ENCODE results near the gene LDLRAD3. TPM values are rescaled to one million over a fixed set of nuclear protein-coding genes. Genes with fewer than 3 reads are reported as not detected.

The LDLRAD3 gene
- total RNA-seq, 1 experiment from 2014 or later = 15.3 TPM

GRCh38 chr11:35950082-35950481 lies 6.2 kb downstream of the LDLRAD3 start:
- H3F3A ChIP-seq (ENCODE audit: low read length, unreplicated experiment) = peaks cover 3% of the 10 kb centered on the region
- H3K36me3 ChIP-seq (ENCODE audit: low read depth, low read length) = no peaks in the 10 kb centered on the region
- H3K79me2 ChIP-seq (ENCODE audit: low read length) = peaks cover 94% of the 10 kb centered on the region
- no peaks in the 10 kb centered on the region for H3K9me3 ChIP-seq (ENCODE audit: low read length)
- no peaks in the 10 kb centered on the region for H3K9me2 ChIP-seq (replicated peaks; ENCODE audit: low read length)
- DNase-seq = peak; percentile 82
- peak; percentile 70 for ATAC-seq
- no peak overlapping the region; the same call in 1 of the 2 replicates for H2AFZ ChIP-seq (ENCODE audit: low read length)
- peak overlapping the region; percentile 95 for H3K27ac ChIP-seq (ENCODE audit: low read length)
- peak overlapping the region; percentile 64 for H3K9ac ChIP-seq (ENCODE audit: low read length)
- peaks cover 14% of the 10 kb centered on the region; the same call in 1 of the 2 replicates for H4K20me1 ChIP-seq (ENCODE audit: low read length)
- ChIA-PET POLR2A (ENCODE audit: unreplicated experiment) (no interaction called here), CTCF (interaction anchor here (0.6 kb wide), 1 partner anchor 128 kb away, joined by 3 read pairs; no protein-coding TSS in a partner anchor)
- intact Hi-C loops (cut with micrococcal nuclease) = loop anchor here (2.0 to 5.0 kb wide), 3 partner anchors 57 to 328 kb away; no protein-coding TSS in a partner anchor
- H3K4me3 ChIP-seq (ENCODE audit: low read length) = peak overlapping the region; percentile 42
- H3K4me1 ChIP-seq (ENCODE audit: insufficient read depth, low read length) = peaks cover 74% of the 10 kb centered on the region
- TF ChIP-seq CTCF (conservative IDR thresholded peaks at IDR 0.05; ENCODE audit: low read depth, low read length) = no peak
- no peak for TF ChIP-seq EZH2phosphoT487 (IDR thresholded peaks at IDR 0.05; ENCODE audit: borderline replicate concordance, low read length)
- no peak for TF ChIP-seq EZH2 (IDR thresholded peaks at IDR 0.05; ENCODE audit: low read length, unreplicated experiment)
- peak overlapping the region; percentile 78 for H3K4me2 ChIP-seq (ENCODE audit: low read length)
- no TSS peak for BruUV-seq (replicated peaks)
- no peaks in the 10 kb centered on the region for H3K27me3 ChIP-seq (ENCODE audit: low read length)

DNA sequence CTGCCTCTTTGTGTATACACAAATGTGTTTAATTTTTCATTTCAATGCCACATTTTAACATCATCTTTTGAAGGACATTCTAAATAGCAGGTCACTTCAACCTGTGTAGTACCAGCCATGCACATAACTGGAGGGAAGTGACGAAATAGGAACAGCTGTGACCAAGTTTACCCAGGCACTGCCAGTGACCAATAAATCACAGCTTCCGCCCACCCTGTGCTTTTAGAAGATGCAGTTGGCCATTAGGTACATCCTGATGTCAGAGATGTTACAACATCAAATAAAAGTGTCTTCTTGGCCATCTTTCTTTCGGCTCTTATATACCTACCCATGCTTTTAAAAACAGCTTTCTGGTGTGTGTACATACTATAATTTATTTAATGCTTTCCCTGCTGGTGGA lies 7.8 kb downstream of the LDLRAD3 start:
- Histone ChIP-seq H4K20me1 (ENCODE audit: low read length) (peaks cover 9% of the 10 kb centered on the region; the same call in 1 of the 2 replicates), H3K27me3 (ENCODE audit: low read length) (no peaks in the 10 kb centered on the region), H3K9ac (ENCODE audit: low read length) (no peak overlapping the region), H3K27ac (ENCODE audit: low read length) (no peak overlapping the region), H3K4me2 (ENCODE audit: low read length) (no peak overlapping the region), H3K4me3 (ENCODE audit: low read length) (no peak overlapping the region), H3K79me2 (ENCODE audit: low read length) (peaks cover 93% of the 10 kb centered on the region), H3F3A (ENCODE audit: low read length, unreplicated experiment) (peaks cover 3% of the 10 kb centered on the region), H2AFZ (ENCODE audit: low read length) (no peak overlapping the region), H3K9me2 (replicated peaks; ENCODE audit: low read length) (no peaks in the 10 kb centered on the region), H3K9me3 (ENCODE audit: low read length) (no peaks in the 10 kb centered on the region), H3K4me1 (ENCODE audit: insufficient read depth, low read length) (peaks cover 58% of the 10 kb centered on the region), H3K36me3 (ENCODE audit: low read depth, low read length) (no peaks in the 10 kb centered on the region)
- no TSS peak for BruUV-seq (replicated peaks)
- no peak for TF ChIP-seq EZH2phosphoT487 (IDR thresholded peaks at IDR 0.05; ENCODE audit: borderline replicate concordance, low read length)
- no peak for TF ChIP-seq CTCF (conservative IDR thresholded peaks at IDR 0.05; ENCODE audit: low read depth, low read length)
- no peak for TF ChIP-seq EZH2 (IDR thresholded peaks at IDR 0.05; ENCODE audit: low read length, unreplicated experiment)
- intact Hi-C loops (cut with micrococcal nuclease) = loop anchor here (2.0 to 5.0 kb wide), 3 partner anchors 56 to 329 kb away; no protein-coding TSS in a partner anchor
- CTCF ChIA-PET = no interaction called here
- DNase-seq (no peak), ATAC-seq (no peak)
- POLR2A ChIA-PET (ENCODE audit: unreplicated experiment) = interaction anchor here (0.7 kb wide), 1 partner anchor 19 kb away, joined by 3 read pairs; no protein-coding TSS in a partner anchor

All from PC-3 (cell line).